ENCODE data around the gene JAK3. TPM values are rescaled to one million over a fixed set of nuclear protein-coding genes. Genes with fewer than 3 reads are reported as not detected.

JAK3 gene
- total and polyA plus RNA-seq, 4 donors: 0.87 to 7.1 (median 3.0) TPM

- TF ChIP-seq REST (IDR thresholded peaks at IDR 0.05): no peak
Measured at GRCh38 chr19:17877696-17878095, 29.9 kb upstream of the JAK3 start (continued).

DNA sequence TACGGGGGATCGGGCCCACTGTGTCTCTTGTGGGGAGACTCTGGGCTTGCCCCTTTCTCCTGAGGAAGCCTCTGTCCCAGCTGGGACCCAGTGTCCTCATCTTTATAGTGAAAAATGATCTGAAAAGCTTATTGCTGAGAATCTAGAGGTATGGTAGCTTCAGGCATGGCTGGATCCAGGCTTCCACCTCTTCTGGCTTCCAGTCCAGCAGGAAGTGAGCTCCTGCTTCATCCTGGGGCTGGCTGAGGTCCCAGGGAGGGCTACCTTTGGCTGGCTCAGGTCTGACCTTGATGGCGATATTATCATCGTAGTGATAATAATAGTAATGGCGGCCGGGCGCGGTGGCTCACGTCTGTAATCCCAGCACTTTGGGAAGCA is 27.0 kb upstream of the JAK3 start:
- TF ChIP-seq HNF4A (conservative IDR thresholded peaks at IDR 0.05) (no peak), REST (IDR thresholded peaks at IDR 0.05) (no peak), FOXA2 (IDR thresholded peaks at IDR 0.05) (no peak), RXRA (IDR thresholded peaks at IDR 0.05) (no peak), NR2F2 (IDR thresholded peaks at IDR 0.05) (no peak), GABPA (IDR thresholded peaks at IDR 0.05 in 1 of 2, conservative IDR thresholded peaks at IDR 0.05 in 1 of 2) (no peak), EGR1 (IDR thresholded peaks at IDR 0.05; ENCODE audit: low read depth in 2 of 2) (no peak), SP1 (IDR thresholded peaks at IDR 0.05) (no peak)
- TF ChIP-seq, protein P1, sequence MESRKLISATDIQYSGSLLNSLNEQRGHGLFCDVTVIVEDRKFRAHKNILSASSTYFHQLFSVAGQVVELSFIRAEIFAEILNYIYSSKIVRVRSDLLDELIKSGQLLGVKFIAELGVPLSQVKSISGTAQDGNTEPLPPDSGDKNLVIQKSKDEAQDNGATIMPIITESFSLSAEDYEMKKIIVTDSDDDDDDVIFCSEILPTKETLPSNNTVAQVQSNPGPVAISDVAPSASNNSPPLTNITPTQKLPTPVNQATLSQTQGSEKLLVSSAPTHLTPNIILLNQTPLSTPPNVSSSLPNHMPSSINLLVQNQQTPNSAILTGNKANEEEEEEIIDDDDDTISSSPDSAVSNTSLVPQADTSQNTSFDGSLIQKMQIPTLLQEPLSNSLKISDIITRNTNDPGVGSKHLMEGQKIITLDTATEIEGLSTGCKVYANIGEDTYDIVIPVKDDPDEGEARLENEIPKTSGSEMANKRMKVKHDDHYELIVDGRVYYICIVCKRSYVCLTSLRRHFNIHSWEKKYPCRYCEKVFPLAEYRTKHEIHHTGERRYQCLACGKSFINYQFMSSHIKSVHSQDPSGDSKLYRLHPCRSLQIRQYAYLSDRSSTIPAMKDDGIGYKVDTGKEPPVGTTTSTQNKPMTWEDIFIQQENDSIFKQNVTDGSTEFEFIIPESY (IDR thresholded peaks at IDR 0.05): no peak
- TF ChIP-seq, protein P2, sequence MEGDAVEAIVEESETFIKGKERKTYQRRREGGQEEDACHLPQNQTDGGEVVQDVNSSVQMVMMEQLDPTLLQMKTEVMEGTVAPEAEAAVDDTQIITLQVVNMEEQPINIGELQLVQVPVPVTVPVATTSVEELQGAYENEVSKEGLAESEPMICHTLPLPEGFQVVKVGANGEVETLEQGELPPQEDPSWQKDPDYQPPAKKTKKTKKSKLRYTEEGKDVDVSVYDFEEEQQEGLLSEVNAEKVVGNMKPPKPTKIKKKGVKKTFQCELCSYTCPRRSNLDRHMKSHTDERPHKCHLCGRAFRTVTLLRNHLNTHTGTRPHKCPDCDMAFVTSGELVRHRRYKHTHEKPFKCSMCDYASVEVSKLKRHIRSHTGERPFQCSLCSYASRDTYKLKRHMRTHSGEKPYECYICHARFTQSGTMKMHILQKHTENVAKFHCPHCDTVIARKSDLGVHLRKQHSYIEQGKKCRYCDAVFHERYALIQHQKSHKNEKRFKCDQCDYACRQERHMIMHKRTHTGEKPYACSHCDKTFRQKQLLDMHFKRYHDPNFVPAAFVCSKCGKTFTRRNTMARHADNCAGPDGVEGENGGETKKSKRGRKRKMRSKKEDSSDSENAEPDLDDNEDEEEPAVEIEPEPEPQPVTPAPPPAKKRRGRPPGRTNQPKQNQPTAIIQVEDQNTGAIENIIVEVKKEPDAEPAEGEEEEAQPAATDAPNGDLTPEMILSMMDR (IDR thresholded peaks at IDR 0.05; ENCODE audit: low read depth, low read length, missing input control): no peak
- no peak overlapping the region for H3K9ac ChIP-seq (ENCODE audit: low read depth in 1 of 2, low read length in 2 of 2)
- peaks cover 2 to 11% (median 7%) of the 10 kb centered on the region in 4 donors for H3K27me3 ChIP-seq (ENCODE audit: control insufficient read depth in 4 of 4, insufficient read depth in 4 of 4, low read length in 3 of 4)
- no peak for DNase-seq (ENCODE audit: low spot score)
- no peak overlapping the region for H3K4me3 ChIP-seq (ENCODE audit: low read depth in 1 of 3, low read length in 3 of 3)
- 90% methylated on average over 9 of the region's 9 CpGs for WGBS
- H3K36me3 ChIP-seq (ENCODE audit: control insufficient read depth in 4 of 4, insufficient read depth in 3 of 4, low read depth in 1 of 4, low read length in 3 of 4): no peaks in the 10 kb centered on the region
- no peaks in the 10 kb centered on the region for H3K9me3 ChIP-seq (ENCODE audit: control insufficient read depth in 4 of 4, low read length in 3 of 4)
- H3K4me1 ChIP-seq (ENCODE audit: control insufficient read depth in 4 of 4, insufficient read depth in 4 of 4, low read length in 3 of 4): peaks cover 0 to 2% (median 0%) of the 10 kb centered on the region in 4 donors
- H3K27ac ChIP-seq (ENCODE audit: low read depth in 1 of 2, low read length in 2 of 2): no peak overlapping the region
